IMR-90 (cell line): ENCODE measurements around the gene CHRNA3. TPM values are rescaled to one million over a fixed set of nuclear protein-coding genes. Genes with fewer than 3 reads are reported as not detected.

ENCODE experiments used
- ATAC-seq: fragments of 200-7000 bp; cut with Tn5 transposase; 2 replicates; pipeline ENCODE4 v1.9.1; 2020; ENCODE audit warnings: low read depth, mild to moderate bottlenecking, moderate library complexity
- BruUV-seq: library from RNA; stranded (reverse); fragments of 400-500 nt; replicated peaks from 2 replicates; lab custom pipeline; 2021; lab: Mats Ljungman, UMichigan
- CTCF ChIA-PET: fragments of 300-600 bp; formaldehyde crosslinking; extraction: SDS; loops from one replicate; lab custom pipeline; 2021; ENCODE audit warnings: antibody characterized with exemption; lab: Yijun Ruan, JAX
- POLR2A ChIA-PET: fragments of 300-600 bp; sonication (Branson Sonifier 250); formaldehyde crosslinking; loops from one replicate; lab custom pipeline; 2022; ENCODE audit warnings: antibody characterized with exemption; ENCODE audit not compliant: unreplicated experiment; lab: Charles Lee
- DNase-seq: peaks from one replicate; pipeline ENCODE4 v3.0.0; 2013
- H2AFZ ChIP-seq: replicated peaks from 2 replicates; pipeline ENCODE3; 2013; ENCODE audit warnings: low read length, mild to moderate bottlenecking; ENCODE audit not compliant: poor library complexity
- H2AK5ac ChIP-seq: 2 replicates; pipeline ENCODE4 v1.6.1; 2013; ENCODE audit warnings: low read depth, low read length, inconsistent platforms
- H2AK9ac ChIP-seq: replicated peaks from 2 replicates; pipeline ENCODE3; 2013; ENCODE audit warnings: mild to moderate bottlenecking, low read depth, low read length, moderate library complexity; ENCODE audit not compliant: poor library complexity
- H2BK120ac ChIP-seq: 2 replicates; pipeline ENCODE4 v1.6.1; 2013; ENCODE audit warnings: low read depth, low read length, inconsistent platforms
- H2BK15ac ChIP-seq: 3 replicates; pipeline ENCODE4 v1.6.1; 2013; ENCODE audit warnings: low read depth, low read length, inconsistent platforms
- H2BK20ac ChIP-seq: 2 replicates; pipeline ENCODE4 v1.6.1; 2013; ENCODE audit warnings: low read depth, mild to moderate bottlenecking, inconsistent platforms, low read length, moderate library complexity
- H2BK5ac ChIP-seq: 2 replicates; pipeline ENCODE4 v1.6.1; 2013; ENCODE audit warnings: mild to moderate bottlenecking, low read depth, low read length, inconsistent platforms; ENCODE audit not compliant: poor library complexity, severe bottlenecking
- H3K14ac ChIP-seq: replicated peaks from 2 replicates; pipeline ENCODE4 v1.6.1; 2013; ENCODE audit warnings: low read depth, low read length, inconsistent platforms
- H3K18ac ChIP-seq: 2 replicates; pipeline ENCODE4 v1.6.1; 2013; ENCODE audit warnings: low read depth, low read length, control low read depth
- H3K23ac ChIP-seq: 2 replicates; pipeline ENCODE4 v1.6.1; 2013; ENCODE audit warnings: low read depth, low read length, inconsistent platforms
- H3K27ac ChIP-seq: 2 replicates; pipeline ENCODE4 v1.5.1; 2013; ENCODE audit warnings: mild to moderate bottlenecking, control low read depth, low read length; ENCODE audit not compliant: insufficient read depth
- H3K27me3 ChIP-seq: 2 replicates; pipeline ENCODE4 v1.6.1; 2013; ENCODE audit warnings: low read length; ENCODE audit not compliant: control insufficient read depth, insufficient read depth
- H3K36me3 ChIP-seq: 2 replicates; pipeline ENCODE4 v1.6.1; 2013; ENCODE audit warnings: low read length, mixed read lengths; ENCODE audit not compliant: control insufficient read depth, insufficient read depth
- H3K4ac ChIP-seq: 2 replicates; pipeline ENCODE4 v1.6.1; 2013; ENCODE audit warnings: low read depth, low read length, inconsistent platforms
- H3K4me1 ChIP-seq: 2 replicates; pipeline ENCODE4 v1.6.1; 2013; ENCODE audit warnings: low read length, mixed read lengths; ENCODE audit not compliant: control insufficient read depth, insufficient read depth
- H3K4me2 ChIP-seq: 2 replicates; pipeline ENCODE4 v1.6.1; 2013; ENCODE audit warnings: low read depth, mild to moderate bottlenecking, control low read depth, low read length, moderate library complexity
- H3K4me3 ChIP-seq: 2 replicates; pipeline ENCODE4 v1.5.1; 2013; ENCODE audit warnings: low read depth, mild to moderate bottlenecking, control low read depth, low read length, moderate library complexity; ENCODE audit not compliant: insufficient read depth
- H3K56ac ChIP-seq: 2 replicates; pipeline ENCODE4 v1.6.1; 2013; ENCODE audit warnings: low read length, inconsistent platforms; ENCODE audit not compliant: insufficient read depth; ENCODE audit errors: extremely low read depth
- H3K79me1 ChIP-seq, 2 experiments: 2 replicates each; pipeline ENCODE4 v1.6.1; 2013; ENCODE audit warnings: low read length in 2 of 2, inconsistent platforms in 1 of 2, low read depth in 1 of 2
- H3K9ac ChIP-seq: 2 replicates; pipeline ENCODE4 v1.6.1; 2013; ENCODE audit warnings: low read depth, low read length, control low read depth
- H3K9me1 ChIP-seq: 2 replicates; pipeline ENCODE4 v1.6.1; 2013; ENCODE audit warnings: low read length, inconsistent platforms; ENCODE audit not compliant: insufficient read depth
- H3K9me3 ChIP-seq: 2 replicates; pipeline ENCODE4 v1.6.1; 2013; ENCODE audit warnings: low read length; ENCODE audit not compliant: control insufficient read depth, insufficient read depth
- H4K20me1 ChIP-seq: 2 replicates; pipeline ENCODE4 v1.6.1; 2013; ENCODE audit warnings: low read length, inconsistent platforms; ENCODE audit not compliant: insufficient read depth
- H4K5ac ChIP-seq: 2 replicates; pipeline ENCODE4 v1.6.1; 2013; ENCODE audit warnings: mild to moderate bottlenecking, low read depth, low read length, control low read depth
- H4K8ac ChIP-seq, 2 experiments: 2 replicates each; pipeline ENCODE4 v1.6.1; 2013; ENCODE audit warnings: low read depth in 2 of 2, low read length in 2 of 2, control low read depth in 1 of 2, inconsistent platforms in 1 of 2
- H4K91ac ChIP-seq: 2 replicates; pipeline ENCODE4 v1.6.1; 2013; ENCODE audit warnings: low read depth, low read length, inconsistent platforms; ENCODE audit not compliant: insufficient read depth
- BHLHE40 ChIP-seq: fragments of 150-350 bp; IDR thresholded peaks from 2 replicates; pipeline ENCODE4 v1.6.1; 2016; ENCODE audit warnings: mild to moderate bottlenecking, low read depth, low read length
- CEBPB ChIP-seq: IDR thresholded peaks from 2 replicates; pipeline ENCODE4 v1.6.1; 2012; ENCODE audit warnings: low read depth, low read length, improper control_type of control experiment
- CHD1 ChIP-seq: IDR thresholded peaks from 2 replicates; pipeline ENCODE4 v1.6.1; 2012; ENCODE audit warnings: low read depth, low read length, improper control_type of control experiment
- FOS ChIP-seq: fragments of 150-350 bp; IDR thresholded peaks from 2 replicates; pipeline ENCODE4 v1.6.1; 2016; ENCODE audit warnings: low read depth, low read length
- MAFK ChIP-seq: IDR thresholded peaks from 2 replicates; pipeline ENCODE4 v1.6.1; 2012; ENCODE audit warnings: low read depth, low read length, improper control_type of control experiment
- MAZ ChIP-seq: IDR thresholded peaks from 2 replicates; pipeline ENCODE4 v1.6.1; 2012; ENCODE audit warnings: low read depth, mild to moderate bottlenecking, low read length, improper control_type of control experiment, moderate library complexity, borderline replicate concordance
- MXI1 ChIP-seq: IDR thresholded peaks from 2 replicates; pipeline ENCODE4 v1.6.1; 2012; ENCODE audit warnings: low read depth, mild to moderate bottlenecking, low read length, moderate library complexity, borderline replicate concordance
- NFE2L2 ChIP-seq: fragments of 150-350 bp; IDR thresholded peaks from 2 replicates; pipeline ENCODE4 v1.6.1; 2016; ENCODE audit warnings: low read depth, mild to moderate bottlenecking, low read length
- POLR2A ChIP-seq: IDR thresholded peaks from 2 replicates; pipeline ENCODE4 v1.6.1; 2012; ENCODE audit warnings: mild to moderate bottlenecking, low read depth, low read length
- RCOR1 ChIP-seq: IDR thresholded peaks from 2 replicates; pipeline ENCODE4 v1.6.1; 2012; ENCODE audit warnings: mild to moderate bottlenecking, low read length, improper control_type of control experiment; ENCODE audit not compliant: insufficient replicate concordance
- RFX5 ChIP-seq: IDR thresholded peaks from 2 replicates; pipeline ENCODE4 v1.8.0; 2012; ENCODE audit warnings: low read depth, mild to moderate bottlenecking, low read length, moderate library complexity
- SMC3 ChIP-seq: fragments of 150-350 bp; IDR thresholded peaks from 2 replicates; pipeline ENCODE4 v1.6.1; 2016; ENCODE audit warnings: low read depth, mild to moderate bottlenecking, antibody characterized with exemption, low read length, moderate library complexity
- WGBS, 2 experiments: methylation state at CpG; one replicate each; pipeline versions ENCODE4 v1.1.5 to v1.1.7; 2013; ENCODE audit warnings: missing lambda C conversion rate in 2 of 2; ENCODE audit not compliant: insufficient read length in 1 of 2; ENCODE audit errors: extremely low coverage in 2 of 2; 5-methylcytosine and 5-hydroxymethylcytosine counted together
- dilution Hi-C: fragments of 300-500 bp; cut with HindIII; formaldehyde crosslinking; loops from one replicate; pipeline ENCODE4 v1.14.3; 2018; ENCODE audit warnings: low sequenced_read_pairs; ENCODE audit not compliant: unreplicated experiment
- in situ Hi-C: fragments of 300-500 bp; cut with MboI; formaldehyde crosslinking; loops from 3 replicates; pipeline ENCODE4 v1.14.3; 2019; ENCODE audit warnings: low sequenced_read_pairs, inconsistent platforms, mixed read lengths
- intact Hi-C: fragments of 100-400 bp; cut with micrococcal nuclease; formaldehyde crosslinking; loops from 2 replicates; pipeline ENCODE4 v1.10.0; 2022
- polyA plus RNA-seq, 3 experiments: library from polyadenylated mRNA; depleted of rRNA; stranded (reverse); fragments of >200 nt; gene quantifications; 2 replicates each; pipeline ENCODE4 v1.2.3, GENCODE V29; 2012; ENCODE audit warnings: low replicate concordance in 1 of 3
- total RNA-seq: library from RNA; depleted of rRNA; stranded (reverse); fragments of >200 nt; gene quantifications from 2 replicates; pipeline ENCODE4 v1.2.3, GENCODE V29; 2012
- TF ChIP-seq, protein P1 (sequence below): fragments of 150-350 bp; IDR thresholded peaks from 2 replicates; pipeline ENCODE4 v1.6.1; 2017; ENCODE audit warnings: mild to moderate bottlenecking, antibody characterized with exemption, low read length, low read depth
- TF ChIP-seq, protein P2 (sequence below): fragments of 150-350 bp; IDR thresholded peaks from 2 replicates; pipeline ENCODE4 v1.6.1; 2016; ENCODE audit warnings: low read depth, mild to moderate bottlenecking, low read length, moderate library complexity, borderline replicate concordance

The CHRNA3 gene
- total and polyA plus RNA-seq, 2 of the 4 experiments (the other 2 are of a cell fraction) = not detected

DNA sequence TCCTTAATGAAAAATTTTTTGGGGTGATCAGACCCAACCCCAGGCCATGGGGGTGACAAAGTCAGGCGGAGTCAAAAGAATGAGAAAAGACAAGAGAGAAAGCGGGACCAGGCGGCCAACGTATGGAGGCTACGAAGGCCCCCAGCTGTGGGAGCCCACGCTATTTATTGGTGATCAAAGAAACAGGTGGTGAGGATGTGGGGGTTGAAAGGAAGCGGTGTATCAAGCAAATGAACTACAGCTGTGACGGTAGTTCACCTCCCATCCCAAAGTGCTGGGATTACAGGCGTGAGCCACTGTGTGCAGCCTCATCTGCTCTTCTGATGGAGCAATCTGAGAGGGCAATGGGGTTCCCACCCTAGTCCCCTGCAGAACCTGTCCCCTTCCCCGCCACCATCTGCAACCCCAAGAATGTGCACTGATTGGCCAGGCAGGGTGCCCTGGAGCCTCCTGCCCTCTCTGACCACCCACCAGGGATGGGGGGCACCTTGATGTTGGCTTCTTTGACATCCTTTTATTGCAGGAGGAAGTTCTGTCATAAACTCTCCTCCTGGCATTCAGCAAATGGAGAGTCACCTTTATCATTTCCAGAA lies 1.1 kb upstream of the CHRNA3 start:
- in situ Hi-C loops = no loop called here

More for the DNA sequence above, 1.1 kb upstream of the CHRNA3 start:
- no peak overlapping the region for H2BK15ac ChIP-seq
- no peak overlapping the region for H2BK5ac ChIP-seq
- H2AK5ac ChIP-seq = no peak overlapping the region
- WGBS, 2 experiments = 86% methylated on average over 5 of the region's 10 CpGs; no CpG with 5 or more reads in 1 of the 2 experiments
- H3K9ac ChIP-seq = no peak overlapping the region
- ChIA-PET POLR2A (no interaction called here), CTCF (no interaction called here)
- H3K18ac ChIP-seq = no peak overlapping the region
- ATAC-seq (no peak), DNase-seq (no peak)
- no peak overlapping the region for H3K27ac ChIP-seq
- no peak overlapping the region for H4K8ac ChIP-seq
- H2BK120ac ChIP-seq = no peak overlapping the region
- no peaks in the 10 kb centered on the region for H3K9me1 ChIP-seq
- no peak overlapping the region for H3K4ac ChIP-seq
- H3K27me3 ChIP-seq = peaks cover 67% of the 10 kb centered on the region
- no peaks in the 10 kb centered on the region for H3K9me3 ChIP-seq
- no peak overlapping the region for H3K56ac ChIP-seq
- H3K4me1 ChIP-seq = no peaks in the 10 kb centered on the region
- no TSS peak for BruUV-seq
- intact Hi-C loops = no loop called here
- H2AK9ac ChIP-seq = no peak overlapping the region
- H3K36me3 ChIP-seq = no peaks in the 10 kb centered on the region
- no peak overlapping the region for H4K5ac ChIP-seq
- no peaks in the 10 kb centered on the region for H3K79me1 ChIP-seq
- H4K91ac ChIP-seq = no peak overlapping the region
- TF ChIP-seq RFX5 (no peak), MAFK (no peak), MAZ (no peak), FOS (no peak), RCOR1 (no peak), SMC3 (no peak), MXI1 (no peak), BHLHE40 (no peak), NFE2L2 (no peak), CHD1 (no peak), POLR2A (no peak), CEBPB (no peak)
- TF ChIP-seq, protein P1, sequence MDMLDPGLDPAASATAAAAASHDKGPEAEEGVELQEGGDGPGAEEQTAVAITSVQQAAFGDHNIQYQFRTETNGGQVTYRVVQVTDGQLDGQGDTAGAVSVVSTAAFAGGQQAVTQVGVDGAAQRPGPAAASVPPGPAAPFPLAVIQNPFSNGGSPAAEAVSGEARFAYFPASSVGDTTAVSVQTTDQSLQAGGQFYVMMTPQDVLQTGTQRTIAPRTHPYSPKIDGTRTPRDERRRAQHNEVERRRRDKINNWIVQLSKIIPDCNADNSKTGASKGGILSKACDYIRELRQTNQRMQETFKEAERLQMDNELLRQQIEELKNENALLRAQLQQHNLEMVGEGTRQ = no peak
- TF ChIP-seq, protein P2, sequence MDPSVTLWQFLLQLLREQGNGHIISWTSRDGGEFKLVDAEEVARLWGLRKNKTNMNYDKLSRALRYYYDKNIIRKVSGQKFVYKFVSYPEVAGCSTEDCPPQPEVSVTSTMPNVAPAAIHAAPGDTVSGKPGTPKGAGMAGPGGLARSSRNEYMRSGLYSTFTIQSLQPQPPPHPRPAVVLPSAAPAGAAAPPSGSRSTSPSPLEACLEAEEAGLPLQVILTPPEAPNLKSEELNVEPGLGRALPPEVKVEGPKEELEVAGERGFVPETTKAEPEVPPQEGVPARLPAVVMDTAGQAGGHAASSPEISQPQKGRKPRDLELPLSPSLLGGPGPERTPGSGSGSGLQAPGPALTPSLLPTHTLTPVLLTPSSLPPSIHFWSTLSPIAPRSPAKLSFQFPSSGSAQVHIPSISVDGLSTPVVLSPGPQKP = no peak
- no peak overlapping the region for H3K23ac ChIP-seq
- no peak overlapping the region for H3K4me2 ChIP-seq
- no peak overlapping the region for H2AFZ ChIP-seq
- peaks cover 6% of the 10 kb centered on the region for H4K20me1 ChIP-seq
- dilution Hi-C loops = no loop called here
- no peak overlapping the region for H3K14ac ChIP-seq
- H2BK20ac ChIP-seq = no peak overlapping the region
- no peak overlapping the region for H3K4me3 ChIP-seq
